Caki2 (cell line): ENCODE results near the gene GOLGA6C. TPM values are rescaled to one million over a fixed set of nuclear protein-coding genes. Genes with fewer than 3 reads are reported as not detected.
"Not testable (repeated sequence)": the region's sequence is repeated elsewhere in the genome, so short reads cannot be mapped to it uniquely, and the experiment has no call there.

Experiments used
- DNase-seq: peaks from one replicate; pipeline ENCODE4 v3.0.0-alpha.2; 2015; ENCODE audit warnings: low read depth
- in situ Hi-C: cut with HindIII; loops from 2 replicates; pipeline ENCODE4 v1.10.0; 2016; ENCODE audit warnings: low sequenced_read_pairs, low pct_unique_long_range_greater_than_20kb, mixed read lengths
- total RNA-seq: library from RNA; depleted of rRNA; stranded (reverse); fragments of >200 nt; shearing (Covaris generic); gene quantifications from 2 replicates; pipeline ENCODE4 v1.2.3, GENCODE V29; 2014; ENCODE audit warnings: low replicate concordance; rRNA removed

GOLGA6C gene, protein sequence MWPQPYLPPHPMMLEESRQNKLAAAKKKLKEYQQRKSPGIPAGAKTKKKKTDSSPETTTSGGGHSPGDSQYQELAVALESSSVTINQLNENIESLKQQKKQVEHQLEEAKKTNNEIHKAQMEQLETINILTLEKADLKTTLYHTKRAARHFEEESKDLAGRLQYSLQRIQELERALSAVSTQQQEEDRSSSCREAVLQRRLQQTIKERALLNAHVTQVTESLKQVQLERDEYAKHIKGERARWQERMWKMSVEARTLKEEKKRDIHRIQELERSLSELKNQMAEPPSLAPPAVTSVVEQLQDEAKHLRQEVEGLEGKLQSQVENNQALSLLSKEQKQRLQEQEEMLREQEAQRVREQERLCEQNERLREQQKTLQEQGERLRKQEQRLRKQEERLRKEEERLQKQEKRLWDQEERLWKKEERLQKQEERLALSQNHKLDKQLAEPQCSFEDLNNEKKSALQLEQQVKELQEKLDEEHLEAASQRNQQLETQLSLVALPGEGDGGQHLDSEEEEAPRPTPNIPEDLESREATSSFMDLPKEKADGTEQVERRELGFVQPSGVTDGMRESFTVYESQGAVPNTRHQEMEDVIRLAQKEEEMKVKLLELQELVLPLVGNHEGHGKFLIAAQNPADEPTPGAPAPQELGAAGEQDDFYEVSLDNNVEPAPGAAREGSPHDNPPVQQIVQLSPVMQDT
- not detected in 2 replicates for total RNA-seq

DNA sequence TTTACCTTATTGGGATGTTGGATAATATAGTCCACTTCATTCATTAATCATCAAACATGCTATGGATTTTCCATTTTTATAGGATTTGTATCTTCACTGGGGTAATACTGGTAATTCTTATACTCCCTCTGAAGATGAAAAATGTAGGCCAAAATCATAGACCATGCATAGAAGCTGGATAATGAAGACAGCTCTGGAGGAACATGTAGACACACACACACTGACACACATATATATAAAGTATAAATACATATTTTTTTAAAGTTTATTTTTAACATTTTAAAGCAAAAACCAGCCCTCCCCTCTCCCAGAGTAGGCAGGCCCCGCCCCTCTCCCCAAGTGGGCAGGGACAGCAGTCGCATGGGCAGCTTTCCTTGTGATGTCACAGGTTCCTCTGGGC lies at the start of gene GOLGA6C:
TSS of gene GOLGA6C (plus strand) at position 301 of the 400 bp plus-strand sequence. CDS start 265 bp downstream, outside the sequence.
- in situ Hi-C loops, DNase-seq: not testable (repeated sequence)

DNA sequence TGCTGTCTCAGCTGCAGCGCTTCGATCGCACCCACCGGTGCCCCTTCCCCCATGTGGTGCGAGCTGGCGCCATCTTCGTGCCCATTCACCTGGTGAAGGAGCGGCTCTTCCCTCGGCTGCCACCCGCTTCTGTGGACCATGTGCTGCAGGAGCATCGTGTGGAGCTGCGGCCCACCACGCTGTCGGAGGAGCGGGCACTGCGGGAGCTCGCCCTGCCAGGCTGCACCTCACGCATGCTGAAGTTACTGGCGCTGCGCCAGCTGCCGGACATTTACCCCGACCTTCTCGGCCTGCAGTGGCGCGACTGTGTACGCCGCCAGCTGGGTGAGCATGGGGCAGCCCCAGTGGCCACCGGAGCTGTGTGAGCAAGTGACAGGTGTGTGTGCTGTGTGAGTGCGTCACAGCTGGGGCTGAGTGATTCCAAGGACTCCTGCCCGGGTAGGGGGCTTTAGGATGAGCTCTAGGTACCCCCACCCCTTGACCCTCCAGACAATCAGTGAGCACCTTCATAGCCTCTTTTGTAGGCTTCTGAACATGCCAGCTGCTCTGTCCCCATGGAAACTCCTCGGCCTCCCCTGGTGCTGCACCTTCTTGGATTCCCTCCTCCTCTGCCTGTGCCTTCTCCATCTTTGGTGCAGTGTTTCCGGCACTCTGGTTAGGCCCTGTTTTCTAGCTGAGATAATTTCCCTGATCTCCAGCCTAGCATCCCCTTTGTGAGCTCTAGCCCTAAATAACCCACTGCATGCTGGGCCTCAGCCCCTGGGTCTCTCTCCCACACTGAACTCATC lies 49.4 kb upstream of the GOLGA6C start:
- DNase-seq: no peak
- in situ Hi-C loops: no loop called here

DNA sequence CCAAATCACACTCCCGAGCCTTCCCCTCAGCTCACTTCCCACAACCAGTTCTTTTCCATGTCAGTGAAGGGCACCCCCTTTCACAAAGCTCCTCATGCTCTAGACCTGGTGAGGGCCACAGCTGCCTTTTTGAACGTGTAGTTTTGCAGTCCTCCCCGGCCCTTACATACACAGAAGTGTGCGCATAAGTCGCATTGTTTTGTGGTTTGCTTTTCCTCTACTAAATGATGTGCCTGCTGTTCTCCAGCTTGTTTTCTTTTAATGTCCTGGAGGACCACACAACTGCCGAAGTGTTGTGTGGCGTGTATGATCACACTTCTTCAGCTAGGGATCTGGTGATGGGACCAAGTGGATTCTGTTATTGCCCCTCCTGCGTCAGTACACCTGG lies 48.9 kb upstream of the GOLGA6C start:
- DNase-seq: no peak
- in situ Hi-C loops: no loop called here

DNA sequence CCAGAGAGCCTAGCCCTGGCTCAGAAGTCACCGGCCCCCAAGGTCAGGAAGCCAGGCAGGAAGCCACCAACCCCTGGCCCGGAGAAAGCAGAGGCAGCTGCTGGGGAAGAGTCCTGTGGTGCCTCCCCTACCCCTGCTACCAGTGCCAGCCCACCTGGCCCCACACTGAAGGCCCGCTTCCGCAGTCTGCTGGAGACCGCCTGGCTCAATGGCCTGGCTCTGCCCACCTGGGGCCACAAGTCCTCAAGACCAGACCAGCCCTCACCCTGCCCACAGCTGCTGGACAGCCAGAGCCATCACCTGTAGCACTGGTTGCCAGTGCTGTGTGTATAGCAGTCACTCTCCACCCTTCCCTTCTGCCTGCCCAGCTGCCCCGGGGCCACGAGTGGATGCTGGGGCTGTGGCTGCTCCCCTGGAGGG lies 47.3 kb upstream of the GOLGA6C start:
- in situ Hi-C loops: no loop called here

DNA sequence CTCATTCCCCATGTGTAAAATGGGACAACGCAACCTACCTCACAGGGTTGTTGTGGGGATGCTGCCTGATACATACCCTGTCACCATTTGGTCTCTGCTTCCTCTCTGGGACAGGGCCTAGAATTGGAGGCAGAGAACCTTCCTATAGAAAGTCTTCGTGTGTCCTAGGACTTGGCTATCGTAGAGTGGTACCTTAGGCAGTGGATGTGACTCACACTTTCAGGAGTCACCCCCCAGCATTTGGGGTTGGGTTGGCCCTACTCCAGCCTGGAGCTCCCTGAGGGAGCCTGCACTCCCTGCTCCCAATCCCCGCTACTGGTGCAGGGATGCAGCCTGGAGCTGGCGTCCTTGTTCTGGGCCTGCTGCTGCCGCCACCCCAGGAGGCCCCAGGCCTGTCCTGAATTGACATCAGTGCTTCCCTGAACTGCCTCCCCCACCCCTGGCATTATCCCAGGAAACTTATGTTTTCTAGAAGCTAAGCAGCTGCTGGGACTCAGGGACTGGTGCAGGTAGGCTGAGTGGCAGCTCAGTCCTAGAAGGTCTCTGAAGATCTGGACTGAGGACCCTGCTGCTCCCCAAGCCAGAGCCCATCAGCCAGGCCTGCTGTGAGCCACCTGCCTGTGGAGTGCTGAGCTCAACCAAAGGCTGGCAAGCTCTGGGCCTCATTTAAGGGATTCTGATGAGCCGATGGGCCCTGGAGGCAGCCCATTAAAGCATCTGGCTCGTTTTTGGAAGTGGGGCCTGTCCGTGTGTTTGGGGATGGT lies 46.5 kb upstream of the GOLGA6C start:
- no peak for DNase-seq
- in situ Hi-C loops: no loop called here

More for the DNA sequence above, 47.3 kb upstream of the GOLGA6C start:
- no peak for DNase-seq

DNA sequence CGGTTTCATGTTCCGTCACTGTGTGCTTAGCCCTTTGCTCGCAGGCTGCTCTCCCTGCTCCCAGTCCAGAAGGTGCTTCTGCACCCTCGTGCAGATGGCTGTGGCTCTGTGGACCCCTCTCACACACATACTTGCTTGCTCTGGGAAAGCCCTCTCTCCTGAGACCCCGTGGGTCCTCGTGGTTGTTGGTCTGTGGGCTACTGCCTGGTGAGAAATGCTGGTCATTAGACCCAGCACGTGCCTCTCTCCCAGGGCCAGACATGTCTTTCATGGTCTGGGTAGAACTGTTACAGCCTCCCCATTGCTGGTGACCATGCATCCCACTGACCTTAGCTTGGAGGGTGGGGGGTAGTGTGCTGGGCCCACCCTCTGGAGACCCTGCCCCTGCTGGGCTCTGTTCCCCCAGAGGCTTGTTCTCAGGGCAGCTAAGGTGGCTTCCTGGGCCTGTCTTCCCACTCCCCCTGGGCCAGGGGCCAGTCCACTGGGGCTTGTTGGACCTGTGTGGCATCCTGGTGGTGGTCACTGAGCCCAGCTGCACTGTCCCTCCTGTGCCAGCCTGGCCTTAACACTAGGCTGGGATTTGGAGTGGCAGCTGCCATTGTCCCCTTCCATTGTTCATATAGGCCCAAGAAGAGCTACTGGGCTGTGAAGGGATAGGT lies 45.8 kb upstream of the GOLGA6C start:
- no peak for DNase-seq
- in situ Hi-C loops: no loop called here

DNA sequence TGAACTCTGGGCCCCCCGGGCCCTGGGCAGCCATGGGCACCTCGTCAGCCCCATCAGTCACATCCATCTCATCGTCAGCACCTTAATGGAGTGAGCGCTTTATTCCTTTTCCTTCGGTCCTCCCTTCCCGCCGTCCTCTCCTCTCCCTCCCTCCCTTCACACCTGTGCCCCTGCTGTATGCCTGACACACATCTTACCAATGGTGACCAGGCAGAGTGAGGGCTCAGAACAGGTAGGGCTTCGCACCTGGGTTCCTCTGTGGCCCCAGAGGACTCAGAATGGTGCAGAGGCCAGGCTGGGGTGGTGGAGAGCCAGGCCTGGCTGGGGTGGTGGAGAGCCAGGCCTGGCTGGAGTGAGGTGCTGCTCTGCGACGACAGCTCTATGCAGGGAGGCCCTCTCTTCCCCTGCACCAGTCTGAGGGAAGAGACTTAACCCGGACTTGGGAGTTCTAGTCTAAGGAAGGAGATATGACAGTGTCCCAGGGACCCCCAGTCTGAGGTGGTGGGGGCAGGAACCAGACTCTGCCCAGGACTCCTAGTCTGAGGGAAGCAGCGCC lies 44.8 kb upstream of the GOLGA6C start:
- DNase-seq: no peak
- in situ Hi-C loops: no loop called here

DNA sequence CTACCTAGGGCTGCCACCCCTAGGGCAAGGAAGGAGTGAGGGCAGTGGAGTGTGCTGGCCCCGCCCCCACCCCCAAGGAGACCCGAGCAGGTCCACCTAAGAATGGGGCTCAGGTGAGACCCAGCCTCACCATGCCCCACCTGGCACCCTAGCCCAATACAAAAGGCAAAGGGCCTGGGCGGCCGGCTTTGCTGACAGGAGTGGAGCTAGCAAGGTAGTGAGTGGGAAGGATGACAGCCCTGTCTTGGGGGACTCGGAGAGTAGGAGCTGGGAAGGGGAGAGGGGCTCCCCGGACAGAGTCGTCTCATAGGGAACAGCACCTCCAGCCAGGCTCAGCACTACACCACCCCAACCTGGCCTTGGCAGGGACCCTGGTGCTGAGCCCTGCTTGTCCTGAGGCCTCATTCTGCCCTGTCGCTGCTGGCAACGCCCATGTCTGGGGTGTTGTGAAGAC lies 44.3 kb upstream of the GOLGA6C start:
- no peak for DNase-seq
- in situ Hi-C loops: no loop called here

DNA sequence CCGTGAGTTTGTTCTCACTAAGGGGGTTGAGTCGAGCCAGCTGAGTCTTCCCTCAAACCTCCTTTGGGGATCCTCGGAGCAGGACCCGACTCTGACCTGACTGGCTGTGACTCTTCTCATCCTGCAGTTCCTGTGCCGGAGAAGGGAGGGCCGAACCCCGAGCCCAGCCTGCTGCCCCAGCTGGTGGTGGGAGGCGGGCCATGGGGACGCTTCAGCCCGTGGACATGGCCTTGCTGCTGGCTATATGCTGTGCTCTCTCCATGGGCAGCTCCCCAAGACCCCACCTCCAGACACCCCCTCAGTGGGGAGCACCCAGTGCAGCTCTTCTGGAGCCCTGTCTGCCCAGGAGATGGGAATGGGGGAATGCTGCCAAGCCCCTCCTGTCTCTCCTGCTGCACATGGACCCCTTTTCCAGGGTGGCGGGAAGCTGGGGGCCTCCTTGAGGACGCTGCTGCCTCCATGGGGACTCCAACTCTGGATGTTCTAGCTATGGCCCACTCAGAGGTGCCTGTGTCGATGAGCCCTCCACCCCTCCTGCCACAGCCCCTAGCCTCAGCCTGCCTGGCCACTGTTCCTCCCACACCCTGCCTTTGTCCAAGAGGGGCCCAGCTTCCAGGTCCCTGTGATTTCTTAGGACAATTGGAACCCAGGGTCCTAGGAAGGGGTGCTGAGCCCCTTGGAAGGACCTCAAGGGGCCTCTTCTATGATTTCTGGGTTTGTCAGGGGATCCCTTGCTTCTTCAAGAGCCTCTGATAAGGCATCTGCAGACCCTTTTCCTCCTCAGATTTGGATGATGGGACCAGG lies 43.6 kb upstream of the GOLGA6C start:
- no peak for DNase-seq
- in situ Hi-C loops: no loop called here

DNA sequence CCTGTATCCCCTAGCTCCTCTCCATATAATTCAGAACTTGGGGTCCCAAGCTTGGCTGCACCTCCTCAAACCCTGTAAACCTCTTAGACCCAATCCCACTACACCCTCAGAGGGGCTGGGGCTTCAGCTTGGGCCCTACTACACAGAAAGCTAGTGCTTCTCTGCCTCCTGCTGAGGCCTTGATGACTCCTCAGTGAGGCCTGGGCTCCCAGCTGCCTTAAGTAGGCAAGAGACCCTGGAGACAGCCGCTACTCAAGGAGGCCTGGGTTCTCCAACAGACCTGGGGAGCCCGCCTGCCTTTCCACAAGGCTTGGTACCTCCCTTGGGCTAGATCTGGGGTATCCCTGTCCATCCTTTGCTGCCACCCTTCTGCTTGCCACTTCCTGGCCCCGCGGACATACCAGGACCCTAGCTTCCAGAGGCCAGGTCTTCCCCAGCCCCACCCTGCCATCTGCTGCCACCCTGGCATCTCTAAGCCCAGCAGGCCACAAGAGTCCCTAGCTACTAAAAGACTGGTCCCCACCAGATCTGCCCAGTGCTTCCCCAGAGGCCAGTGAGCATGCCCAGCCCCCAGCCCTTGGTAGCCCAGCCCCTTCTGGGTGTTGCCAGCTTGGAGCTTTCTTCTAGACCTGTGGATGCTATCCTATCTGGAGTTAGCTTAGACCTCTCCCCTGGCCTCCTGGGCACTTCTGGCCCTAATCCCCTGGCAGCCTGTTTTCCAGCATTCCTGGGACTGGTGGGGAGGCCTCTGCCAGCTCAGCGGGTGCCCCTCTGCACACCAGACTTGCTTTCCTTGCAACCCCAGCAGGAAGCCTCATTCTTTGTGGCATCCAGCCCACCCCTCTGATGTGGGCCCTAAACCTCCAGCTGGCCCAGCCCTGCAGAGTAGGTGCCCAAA lies 42.8 kb upstream of the GOLGA6C start:
- no peak for DNase-seq
- in situ Hi-C loops: no loop called here

DNA sequence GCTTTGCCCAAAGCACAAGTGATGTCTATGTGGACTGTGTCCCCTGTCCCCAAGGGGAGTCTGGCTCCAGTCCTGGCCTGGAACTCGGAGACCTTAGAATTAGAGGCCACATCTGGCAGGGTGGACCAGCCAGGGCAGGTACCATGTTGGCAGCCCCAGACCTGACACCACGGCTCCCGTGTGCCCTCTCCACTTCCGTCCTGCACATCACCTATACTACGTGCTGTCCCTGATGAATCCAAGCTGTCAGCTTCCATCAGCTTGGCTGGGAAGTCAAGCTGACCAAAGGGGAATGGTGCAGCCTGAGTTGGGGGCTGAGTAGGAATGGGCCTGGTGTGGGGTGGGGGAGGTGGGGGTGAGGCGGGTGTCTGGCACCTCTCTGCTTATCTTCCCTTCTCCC lies 41.1 kb upstream of the GOLGA6C start:
- no peak for DNase-seq
- in situ Hi-C loops: no loop called here

DNA sequence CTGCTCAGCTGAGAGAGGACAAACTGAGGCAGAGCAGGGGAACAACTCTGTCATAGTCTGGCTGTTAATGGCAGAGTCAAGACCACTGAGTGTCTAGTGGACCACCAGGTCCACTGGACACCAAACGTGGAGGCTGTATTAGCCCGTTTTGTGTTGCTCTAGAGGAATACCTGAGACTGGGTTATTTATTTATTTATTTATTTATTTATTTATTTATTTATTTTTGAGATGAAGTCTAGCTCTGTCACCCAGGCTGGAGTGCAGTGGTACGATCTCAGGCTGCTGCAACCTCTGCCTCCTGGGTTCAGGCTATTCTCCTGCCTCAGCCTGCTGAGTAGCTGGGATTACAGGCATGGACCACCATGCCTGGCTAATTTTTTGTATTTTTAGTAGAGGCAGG lies 40.6 kb upstream of the GOLGA6C start:
- DNase-seq, in situ Hi-C loops: not testable (repeated sequence)

DNA sequence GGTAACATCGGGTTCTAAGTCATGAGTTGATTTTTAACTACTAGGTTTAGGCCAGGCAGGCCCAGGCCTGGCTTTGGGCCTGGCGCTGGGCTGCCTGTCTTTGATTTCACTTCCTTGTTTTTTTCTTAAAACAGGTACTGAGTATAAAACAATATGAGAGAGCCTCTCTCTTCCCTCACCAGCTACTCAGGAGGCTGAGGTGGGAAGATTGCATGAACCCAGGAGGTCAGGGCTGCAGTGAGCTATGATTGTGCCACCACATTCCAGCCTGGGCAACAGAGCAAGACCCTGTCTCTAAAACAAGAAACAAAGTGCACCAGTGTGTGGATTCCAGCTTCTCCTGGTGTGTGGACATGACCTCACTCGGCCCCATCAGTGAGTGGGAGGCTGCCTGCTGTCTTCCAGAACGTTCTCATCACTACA lies 38.6 kb upstream of the GOLGA6C start:
- in situ Hi-C loops, DNase-seq: not testable (repeated sequence)

DNA sequence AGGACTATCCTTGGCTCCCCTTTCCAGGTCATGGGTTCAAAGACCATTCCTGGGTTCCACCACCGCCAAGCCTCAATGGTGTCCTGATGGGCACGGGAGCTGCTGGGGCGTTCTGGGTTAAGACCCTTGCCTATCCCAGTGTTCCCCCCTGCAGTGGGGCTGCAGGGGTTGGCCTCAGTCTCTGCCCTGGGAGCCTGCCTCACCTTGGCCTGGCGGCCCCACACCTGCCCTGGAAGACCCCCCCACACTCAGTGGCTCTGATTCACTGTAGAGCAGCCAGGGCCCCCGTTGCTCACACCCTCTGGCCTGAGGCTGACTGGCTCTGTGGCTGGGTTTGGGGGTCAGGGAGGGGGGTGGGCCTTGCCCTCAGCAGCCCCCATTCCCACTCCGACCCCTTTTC lies 34.4 kb upstream of the GOLGA6C start:
- in situ Hi-C loops: no loop called here
- no peak for DNase-seq

DNA sequence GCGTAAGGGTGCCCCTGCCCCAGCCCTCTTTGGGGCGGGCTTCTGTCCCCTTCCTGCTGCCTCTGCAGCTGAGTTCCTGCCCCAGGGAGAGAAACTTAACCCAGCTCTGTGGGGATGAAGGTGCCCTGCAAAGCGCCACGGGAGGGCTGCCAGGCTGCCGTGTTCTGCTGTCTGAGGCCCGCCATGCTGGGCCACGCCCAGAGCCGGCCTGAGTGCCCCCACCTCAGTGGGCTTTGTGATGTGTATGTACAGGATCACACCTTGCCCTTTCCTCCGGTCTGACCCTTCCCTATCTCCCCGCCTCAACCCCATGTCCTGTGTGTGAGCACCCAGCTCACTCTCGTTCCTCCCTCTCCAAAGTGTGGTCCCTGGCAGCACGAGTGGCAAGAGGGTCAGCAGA lies 33.9 kb upstream of the GOLGA6C start:
- no peak for DNase-seq
- in situ Hi-C loops: no loop called here
